Endothelial cell of umbilical vein (primary cell): Measurements from ENCODE around the gene MRE11. TPM values are rescaled to one million over a fixed set of nuclear protein-coding genes. Genes with fewer than 3 reads are reported as not detected.

ENCODE experiments used
- BruUV-seq: library from RNA; stranded (reverse); fragments of 400-500 nt; replicated peaks from 2 replicates; lab custom pipeline; 2021; lab: Mats Ljungman, UMichigan
- CTCF ChIA-PET: fragments of 300-600, 350-600 bp; sonication (Branson Sonifier 250); formaldehyde crosslinking; loops from one replicate; lab custom pipeline; 2021; ENCODE audit warnings: antibody characterized with exemption, inconsistent platforms; lab: Charles Lee
- POLR2A ChIA-PET: fragments of 300-600, 350-600 bp; sonication (Branson Sonifier 250); formaldehyde crosslinking; loops from one replicate; lab custom pipeline; 2021; ENCODE audit warnings: antibody characterized with exemption, inconsistent platforms; lab: Charles Lee
- DNase-seq: peaks from one replicate; pipeline ENCODE4 v3.0.0-alpha.2; 2011; ENCODE audit warnings: low read depth, low spot score
- FAIRE-seq: peaks from 2 replicates; lab custom pipeline; 2011; peaks lifted over from hg19 to GRCh38; lab: Jason Lieb, UNC
- H2AFZ ChIP-seq: 2 replicates; pipeline ENCODE4 v1.6.0; 2012; ENCODE audit warnings: low read depth, low read length, control low read depth, inconsistent platforms
- H3K27ac ChIP-seq: 2 replicates; pipeline ENCODE4 v1.5.1; 2011; ENCODE audit warnings: low read depth, mild to moderate bottlenecking, control low read depth, low read length, moderate library complexity; ENCODE audit not compliant: insufficient read depth
- H3K27me3 ChIP-seq, 2 experiments: 2 replicates each; pipeline versions ENCODE4 v1.6.0 to v1.6.1; 2011; ENCODE audit warnings: low read length in 2 of 2, mixed read lengths in 1 of 2; ENCODE audit not compliant: control insufficient read depth in 2 of 2, insufficient read depth in 2 of 2
- H3K36me3 ChIP-seq, 2 experiments: 2 replicates in 1 of 2; 3 replicates in 1 of 2; pipeline ENCODE4 v1.5.1; 2011; ENCODE audit warnings: low read length in 2 of 2, mild to moderate bottlenecking in 1 of 2, moderate library complexity in 1 of 2; ENCODE audit not compliant: control insufficient read depth in 2 of 2, insufficient read depth in 2 of 2; ENCODE audit errors: extremely low read depth in 1 of 2
- H3K4me1 ChIP-seq: 3 replicates; pipeline ENCODE4 v1.5.1; 2011; ENCODE audit warnings: mild to moderate bottlenecking, low read length; ENCODE audit not compliant: control insufficient read depth, insufficient read depth; ENCODE audit errors: extremely low read depth
- H3K4me2 ChIP-seq: 2 replicates; pipeline ENCODE4 v1.6.1; 2011; ENCODE audit warnings: low read length, control low read depth, mixed read lengths; ENCODE audit not compliant: insufficient read depth
- H3K4me3 ChIP-seq, 3 experiments: fragments of 200-600 bp in 1 of 3; sonication (generic), shearing (Covaris generic) in 1 of 3; replicated peaks in 1 of 3; 2 replicates each; pipeline ENCODE4 v1.5.1; 2011 to 2016; ENCODE audit warnings: control low read depth in 3 of 3, low read length in 3 of 3, mild to moderate bottlenecking in 2 of 3, inconsistent platforms in 1 of 3, low read depth in 1 of 3, moderate library complexity in 1 of 3; ENCODE audit not compliant: insufficient read depth in 1 of 3
- H3K79me2 ChIP-seq: 2 replicates; pipeline ENCODE4 v1.6.0; 2012; ENCODE audit warnings: low read length, inconsistent platforms; ENCODE audit not compliant: control insufficient read depth, insufficient read depth
- H3K9ac ChIP-seq: replicated peaks from 2 replicates; pipeline ENCODE3; 2011; ENCODE audit warnings: low read length, control low read depth; ENCODE audit not compliant: insufficient read depth; ENCODE audit errors: extremely low read depth
- H3K9me1 ChIP-seq: replicated peaks from 3 replicates; pipeline ENCODE4 v1.6.0; 2011; ENCODE audit warnings: mild to moderate bottlenecking, low read length; ENCODE audit not compliant: control insufficient read depth, insufficient read depth; ENCODE audit errors: extremely low read depth
- H3K9me3 ChIP-seq: replicated peaks from 2 replicates; pipeline ENCODE4 v1.5.1; 2012; ENCODE audit warnings: low read length, inconsistent platforms; ENCODE audit not compliant: control insufficient read depth, insufficient read depth
- H4K20me1 ChIP-seq: replicated peaks from 2 replicates; pipeline ENCODE3; 2011; ENCODE audit warnings: mild to moderate bottlenecking, low read length; ENCODE audit not compliant: control insufficient read depth, insufficient read depth; ENCODE audit errors: extremely low read depth
- CTCF ChIP-seq, 2 donors: IDR thresholded peaks; 1 replicate in 1 of 2; 2 replicates in 1 of 2; pipeline ENCODE4 v1.5.1; 2011; ENCODE audit warnings: low read length in 2 of 2, mild to moderate bottlenecking in 2 of 2, moderate library complexity in 2 of 2, control low read depth in 1 of 2, inconsistent platforms in 1 of 2, low read depth in 1 of 2; ENCODE audit not compliant: insufficient read depth in 1 of 2; ENCODE audit errors: extremely low read depth in 1 of 2
- EZH2 ChIP-seq: IDR thresholded peaks from 2 replicates; pipeline ENCODE4 v1.6.1; 2012; ENCODE audit warnings: borderline replicate concordance, low read depth, mild to moderate bottlenecking, moderate library complexity, low read length, inconsistent platforms; ENCODE audit not compliant: severe bottlenecking
- FOS ChIP-seq: IDR thresholded peaks from 2 replicates; pipeline ENCODE4 v1.6.1; 2011; ENCODE audit warnings: mild to moderate bottlenecking, low read length, moderate library complexity, borderline replicate concordance; ENCODE audit not compliant: insufficient read depth
- GATA2 ChIP-seq: IDR thresholded peaks from 2 replicates; pipeline ENCODE4 v1.7.0; 2011; ENCODE audit warnings: low read depth, mild to moderate bottlenecking, moderate library complexity, mixed read lengths, low read length; ENCODE audit not compliant: insufficient read length, insufficient read depth
- JUN ChIP-seq: IDR thresholded peaks from 2 replicates; pipeline ENCODE4 v1.6.1; 2011; ENCODE audit warnings: borderline replicate concordance, low read depth; ENCODE audit not compliant: insufficient read length, insufficient read depth
- MAX ChIP-seq: IDR thresholded peaks from 2 replicates; pipeline ENCODE4 v1.6.1; 2011; ENCODE audit not compliant: insufficient read depth, insufficient read length
- MYC ChIP-seq: IDR thresholded peaks from one replicate; pipeline ENCODE4 v1.6.1; 2011; ENCODE audit warnings: mild to moderate bottlenecking, low read depth, low read length
- POLR2A ChIP-seq: IDR thresholded peaks from 2 replicates; pipeline ENCODE4 v1.6.1; 2012; ENCODE audit warnings: low read depth, mild to moderate bottlenecking, control low read depth, low read length
- POLR2AphosphoS5 ChIP-seq: IDR thresholded peaks from 2 replicates; pipeline ENCODE4 v1.6.1; 2012; ENCODE audit warnings: low read depth, mild to moderate bottlenecking, control low read depth, low read length, moderate library complexity; ENCODE audit not compliant: insufficient read depth
- dilution Hi-C: fragments of 300-500 bp; cut with MboI; formaldehyde crosslinking; loops from one replicate; pipeline ENCODE4 v1.15.0; 2019; ENCODE audit warnings: low sequenced_read_pairs; ENCODE audit not compliant: extremely low pct_ligation_motif_present
- intact Hi-C: fragments of 100-400 bp; cut with micrococcal nuclease; formaldehyde crosslinking; loops from one replicate; pipeline ENCODE4 v1.10.0; 2022
- polyA plus RNA-seq, 4 experiments: library from polyadenylated mRNA; depleted of rRNA in 3 of 4; stranded (reverse) in 3 of 4; unstranded in 1 of 4; fragments of >200 nt; gene quantifications; 2 replicates each; pipeline versions ENCODE4 v1.2.1 to v1.2.3, GENCODE V29; 2011 to 2012; ENCODE audit warnings: missing spikeins in 1 of 4
- total RNA-seq: library from RNA; stranded (reverse); gene quantifications from 2 replicates; pipeline ENCODE4 v1.2.3, GENCODE V29; 2021

Gene MRE11
- total and polyA plus RNA-seq, 2 donors (not counting 3 experiments of a cell fraction or from before 2014, with no cell fraction given): 4.5 to 22.0 TPM

GRCh38 chr11:94455861-94456260 is 37.8 kb downstream of the MRE11 start:
- ChIA-PET CTCF (no interaction called here), POLR2A (no interaction called here)
- FAIRE-seq (no peak), DNase-seq (no peak)
- dilution Hi-C loops: no loop called here
- no peaks in the 10 kb centered on the region for H4K20me1 ChIP-seq
- no peak overlapping the region for H3K4me3 ChIP-seq
- peaks cover 1 to 2% of the 10 kb centered on the region in 2 experiments for H3K36me3 ChIP-seq
- H3K27ac ChIP-seq: no peak overlapping the region
- H3K9me1 ChIP-seq: no peaks in the 10 kb centered on the region
- no peaks in the 10 kb centered on the region for H3K27me3 ChIP-seq
- H3K79me2 ChIP-seq: no peaks in the 10 kb centered on the region
- no peaks in the 10 kb centered on the region for H3K9me3 ChIP-seq
- H2AFZ ChIP-seq: no peak overlapping the region
- no TSS peak for BruUV-seq
- intact Hi-C loops: no loop called here
- no peak overlapping the region for H3K9ac ChIP-seq
- no peaks in the 10 kb centered on the region for H3K4me1 ChIP-seq
- TF ChIP-seq JUN (no peak), MAX (no peak), FOS (no peak), CTCF (IDR thresholded peaks at IDR 0.05; ENCODE audit: extremely low read depth in 1 of 2, insufficient read depth in 1 of 2, low read depth in 1 of 2, low read length in 2 of 2) (no peak), POLR2A (no peak), MYC (no peak), POLR2AphosphoS5 (no peak), GATA2 (no peak), EZH2 (no peak)
- no peak overlapping the region for H3K4me2 ChIP-seq
